Measurements from ENCODE around the gene IL18. TPM values are rescaled to one million over a fixed set of nuclear protein-coding genes. Genes with fewer than 3 reads are reported as not detected.
A peak's percentile ranks its signal among the peaks of the same experiment; 100 is the strongest.

The IL18 gene
- total and polyA plus RNA-seq, 8 donors, result 0.83 to 12.1 (median 5.9) TPM

DNA sequence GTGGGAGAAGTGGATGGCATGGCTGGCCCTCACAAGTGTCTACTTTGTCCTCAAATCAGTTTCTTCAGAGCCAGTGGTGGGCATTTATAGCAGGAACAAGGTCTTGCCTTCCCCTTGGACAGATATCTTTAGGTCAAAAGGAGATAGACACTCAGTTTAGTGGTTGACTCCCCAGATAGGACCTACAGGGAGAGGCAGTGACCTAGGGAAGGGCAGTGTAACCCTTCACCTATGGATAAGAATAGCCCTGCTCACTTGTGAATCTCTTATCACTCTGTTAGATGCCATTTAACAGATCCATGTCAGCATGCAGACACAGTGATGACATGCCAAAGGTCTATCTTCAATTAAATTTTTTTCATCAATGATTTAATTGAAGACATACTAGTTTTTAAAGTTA is 22.4 kb upstream of the IL18 start:
- no peak overlapping the region for H3K27ac ChIP-seq
- no peaks in the 10 kb centered on the region for H3K9me3 ChIP-seq
- no peak overlapping the region for H3K4me3 ChIP-seq
- DNase-seq (no peak), FAIRE-seq (no peak), ATAC-seq (no peak)
- H3K4me1 ChIP-seq, result no peaks in the 10 kb centered on the region
- intact Hi-C loops (cut with DNase I), result no loop called here
- no peaks in the 10 kb centered on the region for H3K27me3 ChIP-seq
- no peaks in the 10 kb centered on the region for H3K36me3 ChIP-seq
- TF ChIP-seq, protein P1, sequence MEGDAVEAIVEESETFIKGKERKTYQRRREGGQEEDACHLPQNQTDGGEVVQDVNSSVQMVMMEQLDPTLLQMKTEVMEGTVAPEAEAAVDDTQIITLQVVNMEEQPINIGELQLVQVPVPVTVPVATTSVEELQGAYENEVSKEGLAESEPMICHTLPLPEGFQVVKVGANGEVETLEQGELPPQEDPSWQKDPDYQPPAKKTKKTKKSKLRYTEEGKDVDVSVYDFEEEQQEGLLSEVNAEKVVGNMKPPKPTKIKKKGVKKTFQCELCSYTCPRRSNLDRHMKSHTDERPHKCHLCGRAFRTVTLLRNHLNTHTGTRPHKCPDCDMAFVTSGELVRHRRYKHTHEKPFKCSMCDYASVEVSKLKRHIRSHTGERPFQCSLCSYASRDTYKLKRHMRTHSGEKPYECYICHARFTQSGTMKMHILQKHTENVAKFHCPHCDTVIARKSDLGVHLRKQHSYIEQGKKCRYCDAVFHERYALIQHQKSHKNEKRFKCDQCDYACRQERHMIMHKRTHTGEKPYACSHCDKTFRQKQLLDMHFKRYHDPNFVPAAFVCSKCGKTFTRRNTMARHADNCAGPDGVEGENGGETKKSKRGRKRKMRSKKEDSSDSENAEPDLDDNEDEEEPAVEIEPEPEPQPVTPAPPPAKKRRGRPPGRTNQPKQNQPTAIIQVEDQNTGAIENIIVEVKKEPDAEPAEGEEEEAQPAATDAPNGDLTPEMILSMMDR (IDR thresholded peaks at IDR 0.05), result no peak

DNA sequence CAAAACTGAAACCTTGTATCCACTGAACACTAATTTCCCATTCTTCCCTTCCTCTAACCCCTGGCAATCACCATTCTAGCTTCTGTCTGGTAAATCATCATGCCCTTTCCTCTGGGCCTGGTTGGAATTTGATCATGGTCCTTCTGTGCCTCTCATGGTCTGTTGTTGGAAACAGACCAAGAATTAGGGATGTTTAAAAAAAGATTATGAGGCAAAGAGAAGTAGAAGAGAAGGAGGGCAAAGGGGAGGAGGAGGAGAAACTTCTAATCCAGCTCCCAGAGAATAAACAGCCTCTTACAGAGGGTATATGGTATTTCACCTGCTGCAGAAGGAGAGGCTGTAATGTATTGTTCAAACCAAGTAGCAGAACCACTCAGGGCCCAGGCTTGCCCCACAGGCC is 22.0 kb upstream of the IL18 start:
- ATAC-seq (no peak), DNase-seq (no peak), FAIRE-seq (no peak)
- Histone ChIP-seq H3K9me3 (no peaks in the 10 kb centered on the region), H3K36me3 (no peaks in the 10 kb centered on the region), H3K27me3 (no peaks in the 10 kb centered on the region), H3K4me1 (no peaks in the 10 kb centered on the region), H3K4me3 (no peak overlapping the region), H3K27ac (no peak overlapping the region)
- TF ChIP-seq, protein P1 (IDR thresholded peaks at IDR 0.05), result no peak
- intact Hi-C loops (cut with DNase I), result no loop called here

DNA sequence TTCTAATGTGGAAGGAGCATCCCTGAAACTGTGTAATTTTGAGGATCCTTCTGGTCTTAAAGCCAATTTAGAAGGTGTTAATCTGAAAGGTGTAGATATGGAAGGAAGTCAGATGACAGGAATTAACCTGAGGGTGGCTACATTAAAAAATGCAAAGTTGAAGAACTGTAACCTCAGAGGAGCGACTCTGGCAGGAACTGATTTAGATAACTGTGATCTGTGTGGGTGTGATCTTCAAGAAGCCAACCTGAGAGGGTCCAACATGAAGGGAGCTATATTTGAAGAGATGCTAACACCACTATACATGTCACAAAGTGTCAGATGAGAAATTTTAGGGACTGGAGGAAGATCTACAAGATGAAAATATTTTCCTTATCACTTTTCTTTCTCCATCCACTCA is 19.0 kb upstream of the IL18 start:
- no peaks in the 10 kb centered on the region for H3K4me1 ChIP-seq
- H3K9me3 ChIP-seq, result no peaks in the 10 kb centered on the region
- no peak for FAIRE-seq
- H3K36me3 ChIP-seq, result no peaks in the 10 kb centered on the region
- TF ChIP-seq, protein P1 (IDR thresholded peaks at IDR 0.05), result no peak
- no peak overlapping the region for H3K27ac ChIP-seq
- no peak for DNase-seq
- 64 to 68% methylated on average over 1 of the region's 1 CpG for WGBS, 2 donors
- no peaks in the 10 kb centered on the region for H3K27me3 ChIP-seq
- no peak for ATAC-seq
- no peak overlapping the region for H3K4me3 ChIP-seq
- intact Hi-C loops (cut with DNase I), result no loop called here

DNA sequence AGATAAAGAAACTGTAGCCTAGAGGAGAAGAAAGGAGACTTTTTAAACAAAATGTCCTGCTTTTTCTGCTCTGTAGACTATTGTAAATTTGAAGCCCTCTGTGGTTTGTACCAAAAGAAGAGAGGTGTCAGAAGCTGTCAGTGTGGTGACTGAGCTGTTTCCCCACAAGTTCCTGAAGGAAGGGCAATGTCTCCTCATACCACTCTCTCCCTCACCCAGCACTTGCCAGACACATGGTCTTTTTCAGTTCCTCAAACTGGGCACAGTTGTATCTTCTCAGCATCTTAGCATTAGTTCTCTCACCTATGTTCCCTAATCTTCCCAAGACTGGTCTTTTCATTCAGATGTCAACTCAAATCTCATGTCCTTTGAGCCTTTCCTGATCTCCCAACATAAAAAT is 15.7 kb upstream of the IL18 start:
- H3K36me3 ChIP-seq, result no peaks in the 10 kb centered on the region
- H3K27me3 ChIP-seq, result no peaks in the 10 kb centered on the region
- DNase-seq (no peak), FAIRE-seq (no peak), ATAC-seq (peak in 2 of 4 donors; percentile 16 to 56)
- no peaks in the 10 kb centered on the region for H3K9me3 ChIP-seq
- intact Hi-C loops (cut with DNase I), result no loop called here
- H3K4me3 ChIP-seq, result no peak overlapping the region
- H3K27ac ChIP-seq, result no peak overlapping the region
- H3K4me1 ChIP-seq, result no peaks in the 10 kb centered on the region
- TF ChIP-seq, protein P1 (IDR thresholded peaks at IDR 0.05), result no peak

DNA sequence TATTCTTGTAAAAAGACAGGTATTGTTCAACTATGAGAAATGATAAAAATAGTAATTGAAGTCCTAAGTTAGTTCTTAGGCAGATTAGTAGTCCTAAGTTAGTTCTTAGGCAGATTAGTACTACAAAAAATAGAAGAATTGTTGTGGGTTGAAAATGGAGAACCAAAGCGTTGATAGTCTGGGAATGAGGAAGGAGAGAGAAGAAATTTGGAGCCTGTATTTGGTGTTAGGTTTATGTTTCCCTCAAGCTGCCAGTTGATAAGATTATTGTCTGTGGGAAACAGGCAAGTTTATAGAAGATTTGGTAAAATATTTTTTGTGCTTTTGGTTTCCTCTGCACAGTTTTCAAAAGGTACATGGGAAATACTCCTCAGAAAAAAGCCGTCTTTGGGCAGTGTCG is 15.0 kb upstream of the IL18 start:
- no peak for FAIRE-seq
- TF ChIP-seq, protein P1 (IDR thresholded peaks at IDR 0.05), result no peak
- Histone ChIP-seq H3K36me3 (no peaks in the 10 kb centered on the region), H3K4me1 (no peaks in the 10 kb centered on the region), H3K27ac (no peak overlapping the region), H3K27me3 (no peaks in the 10 kb centered on the region), H3K4me3 (no peak overlapping the region), H3K9me3 (no peaks in the 10 kb centered on the region)
- intact Hi-C loops (cut with DNase I), result no loop called here
- no peak for DNase-seq
- WGBS, 2 donors, result 70 to 82% methylated on average over 3 of the region's 3 CpGs
- ATAC-seq, result no peak
